Kasumi-1 (cell line): ENCODE measurements around the gene TOR2A.

Experiments used
- DNase-seq, 2 experiments: peaks; one replicate each; lab custom pipeline; 2025; lab: John Stamatoyannopoulos, UW

Gene TOR2A

DNA sequence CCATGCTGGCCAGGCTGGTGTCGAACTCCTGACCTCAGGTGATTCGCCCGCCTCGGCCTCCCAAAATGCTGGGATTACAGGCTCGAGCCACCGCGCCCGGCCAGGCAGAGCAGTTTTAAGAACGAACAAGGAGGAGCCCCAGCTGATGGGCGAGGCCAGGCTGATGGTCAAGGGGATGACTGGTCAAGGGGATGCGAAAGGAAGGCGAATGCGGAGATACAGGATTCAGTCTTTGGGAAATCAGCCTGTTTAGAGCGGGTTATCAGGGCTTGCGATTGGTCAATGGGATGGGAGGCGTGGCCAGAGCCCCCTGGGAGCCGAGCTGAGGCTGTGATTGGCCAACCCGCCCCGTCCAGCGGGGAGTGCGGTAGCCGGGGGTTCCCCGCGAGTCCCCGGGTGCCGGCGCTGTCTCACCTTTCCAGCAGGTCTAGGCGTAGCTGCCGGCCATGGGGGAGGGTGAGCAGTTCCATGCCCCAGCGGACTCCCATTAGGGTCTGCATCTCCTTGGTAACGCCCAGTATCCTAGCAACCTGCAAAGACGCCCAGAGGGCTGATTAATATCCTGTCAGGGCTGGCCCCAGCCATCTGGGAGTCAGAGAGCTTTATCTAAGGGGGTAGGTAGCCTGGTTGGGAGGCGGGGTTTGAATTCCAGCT lies 7.5 kb upstream of the TOR2A start:
- DNase-seq: no peak

DNA sequence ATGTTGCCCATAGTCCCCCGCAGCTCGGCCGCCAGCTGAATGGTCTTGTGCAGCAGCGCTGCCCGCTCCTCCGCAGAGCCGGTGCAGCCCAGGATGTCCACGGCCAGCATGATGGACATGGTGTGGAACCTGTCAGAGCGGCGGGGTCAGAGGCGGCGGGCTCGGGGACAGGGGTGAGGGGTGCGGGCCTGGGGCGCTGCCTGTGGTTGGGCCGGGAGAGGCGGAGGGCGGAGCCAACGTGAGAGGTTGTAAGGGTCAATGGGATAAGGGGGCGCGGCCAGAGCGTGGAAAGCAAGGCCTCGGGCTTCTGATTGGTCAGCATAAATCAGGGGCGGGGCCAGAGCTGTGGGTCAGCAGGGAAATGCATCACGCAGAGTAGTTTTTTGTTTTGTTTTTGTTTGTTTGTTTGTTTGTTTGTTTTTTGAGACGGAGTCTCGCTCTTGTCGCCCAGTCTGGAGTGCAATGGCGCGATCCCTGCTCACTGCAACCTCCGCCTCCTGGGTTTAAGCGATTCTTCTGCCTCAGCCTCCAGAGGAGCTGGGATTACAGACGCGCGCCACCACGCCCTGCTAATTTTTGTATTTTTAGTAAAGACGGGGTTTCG lies 6.8 kb upstream of the TOR2A start:
- DNase-seq: no peak

DNA sequence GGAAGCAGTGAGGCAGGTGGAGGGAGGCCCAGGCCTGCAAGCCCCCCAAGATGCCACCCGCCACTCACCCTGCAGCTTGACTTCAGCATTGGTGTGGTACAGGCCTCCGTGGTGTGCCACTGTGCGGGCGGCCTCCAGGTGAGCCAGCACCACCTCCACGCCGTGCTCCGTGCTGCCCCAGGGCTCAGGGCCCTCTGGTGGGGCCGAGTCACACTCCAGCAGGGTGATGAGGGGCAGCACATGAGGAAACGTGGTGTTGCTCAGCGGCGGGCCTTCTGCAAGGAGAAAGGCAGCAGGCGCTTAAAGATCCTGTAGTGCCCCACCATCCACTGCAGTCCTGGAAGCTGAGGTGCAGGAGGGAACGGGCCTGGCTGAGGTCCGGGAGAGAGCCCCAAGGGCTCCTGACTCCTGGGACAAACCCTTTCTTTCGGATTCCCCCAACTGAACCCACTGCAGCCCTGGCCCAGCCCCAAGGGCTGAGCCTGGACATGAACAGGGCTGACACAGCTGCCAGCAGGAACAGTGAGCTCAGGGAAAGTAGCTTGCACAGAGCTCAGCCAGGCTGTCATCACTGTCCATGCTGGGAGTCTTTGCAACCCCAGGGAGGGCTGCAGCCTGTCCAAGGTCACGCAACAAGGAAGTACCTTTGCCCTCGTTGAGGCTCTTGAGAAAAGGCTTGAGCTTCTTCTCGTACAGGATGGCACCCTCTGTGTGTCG lies 4.7 kb upstream of the TOR2A start:
- no peak for DNase-seq

DNA sequence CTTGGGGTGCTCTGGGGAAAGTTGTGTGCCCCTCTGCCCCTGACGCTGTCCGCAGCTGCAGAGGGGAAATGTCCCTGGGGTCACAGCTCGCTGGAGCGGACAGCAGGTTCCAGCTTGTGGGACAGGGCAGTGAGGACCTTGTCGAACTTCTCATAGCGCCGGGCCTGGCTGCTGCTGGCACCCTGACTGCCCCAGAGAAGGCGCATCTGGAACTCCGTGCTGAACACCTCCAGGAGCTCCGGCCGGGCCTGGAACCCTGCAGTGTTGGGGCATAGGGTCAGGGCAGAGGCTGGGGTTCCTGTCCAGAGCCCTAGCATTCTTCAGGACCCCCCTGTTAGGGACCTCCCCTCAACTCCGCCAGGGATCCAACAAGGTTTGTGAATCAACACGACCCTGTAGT lies 3.6 kb upstream of the TOR2A start:
- no peak for DNase-seq

DNA sequence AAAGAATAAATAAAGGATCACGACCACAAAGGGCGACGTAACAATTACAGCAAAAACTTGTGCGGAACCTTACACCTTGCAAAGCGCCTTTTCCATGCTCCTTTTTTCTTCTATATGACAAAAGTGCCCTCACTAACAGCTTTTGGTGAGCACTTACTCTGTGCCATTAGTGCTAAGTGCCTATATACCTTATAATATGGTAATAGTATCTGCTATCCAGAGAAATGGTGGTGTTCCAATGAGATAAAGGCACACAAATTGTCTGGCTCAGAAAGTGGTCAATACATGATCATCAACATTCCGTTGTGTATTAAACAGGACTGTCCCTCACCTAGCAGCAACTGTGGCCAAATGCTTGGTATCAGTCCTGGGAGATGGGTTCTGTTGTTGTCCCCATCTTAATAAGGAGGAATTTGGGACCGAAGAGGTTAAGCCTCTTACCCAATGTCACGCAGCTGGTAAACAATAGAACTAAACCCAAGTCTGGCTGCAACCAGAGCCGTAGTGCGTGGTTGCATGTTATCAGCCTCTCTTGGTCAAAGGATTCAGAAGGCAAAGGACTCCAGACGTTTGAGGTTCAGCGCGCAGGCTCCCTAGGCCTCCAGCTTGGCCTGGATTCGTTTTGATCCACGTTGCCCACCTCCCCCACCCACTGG lies 564 bp upstream of the TOR2A start:
- no peak for DNase-seq

DNA sequence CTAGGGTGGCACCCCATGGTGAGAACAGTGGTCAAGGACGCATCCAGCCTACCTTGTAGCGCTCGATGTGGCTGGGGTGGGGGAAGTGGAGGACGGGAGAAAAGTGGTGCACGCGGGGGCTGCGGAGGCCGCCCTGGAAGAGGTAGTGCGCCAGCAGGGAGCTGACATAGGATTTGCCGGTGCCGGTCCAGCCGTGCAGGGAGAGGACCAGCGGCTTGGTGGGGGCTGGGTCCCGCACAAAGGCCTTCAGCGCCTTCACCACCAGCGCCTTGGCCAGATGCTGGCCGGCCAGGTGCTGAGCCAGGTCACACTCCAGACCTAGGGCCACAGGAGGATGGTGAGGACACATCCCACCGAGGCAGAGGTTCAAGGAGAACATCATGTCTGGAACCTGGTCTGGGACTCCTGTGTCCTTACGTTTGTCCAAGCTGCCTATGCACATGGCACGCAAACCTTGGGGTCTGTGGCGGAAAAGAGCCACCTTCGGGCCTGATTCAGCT lies 797 bp downstream of the TOR2A start:
- DNase-seq: no peak

DNA sequence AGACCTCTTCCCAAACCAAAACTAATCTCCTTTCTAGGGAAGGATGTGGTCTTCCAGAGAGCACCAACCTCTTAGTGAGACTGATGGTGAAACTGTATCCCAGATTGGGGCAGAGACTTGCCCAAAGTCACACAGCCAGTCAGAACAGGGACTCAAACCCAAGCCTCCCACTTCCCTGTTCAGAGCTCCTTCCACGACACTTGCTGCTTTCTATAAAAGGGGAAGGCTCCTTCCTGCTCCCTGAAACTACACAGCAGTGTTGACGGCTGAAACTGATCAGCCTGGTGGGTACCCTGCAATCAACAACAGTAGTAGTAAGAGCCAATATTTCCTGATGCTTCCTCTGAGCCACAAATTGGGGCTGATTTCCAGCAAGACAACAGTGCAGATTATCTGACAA lies 1.5 kb downstream of the TOR2A start:
- DNase-seq: peak; percentile 12 to 40

DNA sequence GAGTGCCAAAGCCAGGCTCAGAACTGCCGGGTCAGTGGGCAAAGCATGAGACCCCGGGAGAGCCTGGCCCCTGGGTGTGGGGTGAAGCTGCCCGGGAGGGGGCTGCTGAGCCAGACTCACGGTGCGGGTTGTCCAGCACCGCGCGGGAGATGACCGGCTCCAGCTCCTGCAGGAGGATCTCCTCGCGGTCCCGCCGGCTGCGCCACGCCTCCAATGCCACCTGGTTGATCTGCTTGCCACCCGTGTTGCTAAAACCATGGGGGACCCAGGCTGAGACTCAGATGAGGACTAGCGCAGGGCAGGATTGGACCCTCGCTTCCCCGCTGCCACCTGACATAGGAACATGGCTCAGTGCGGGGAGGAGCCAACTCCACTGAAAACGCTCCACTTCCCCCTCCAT lies 2.6 kb downstream of the TOR2A start:
- DNase-seq: no peak

DNA sequence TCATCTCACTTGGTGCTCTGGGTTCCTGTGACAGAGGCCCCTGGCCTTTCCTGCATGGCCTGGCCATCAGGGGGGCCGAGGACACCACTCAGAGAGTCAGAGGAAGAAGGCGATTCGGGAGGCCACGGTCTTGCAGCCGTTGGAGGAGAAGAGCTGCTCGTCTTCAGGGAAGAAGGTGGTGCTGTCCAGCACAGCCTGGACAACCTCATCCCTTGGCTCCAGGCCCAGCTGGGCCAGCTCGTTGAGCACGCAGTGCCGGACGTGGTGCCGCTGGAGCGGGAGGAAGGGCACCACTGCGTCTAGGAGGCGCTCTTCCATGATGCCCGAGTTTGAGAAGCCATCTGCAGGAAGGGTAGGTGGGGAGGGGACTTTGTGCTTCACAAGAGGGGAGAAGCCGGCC lies 3.2 kb downstream of the TOR2A start:
- no peak for DNase-seq

DNA sequence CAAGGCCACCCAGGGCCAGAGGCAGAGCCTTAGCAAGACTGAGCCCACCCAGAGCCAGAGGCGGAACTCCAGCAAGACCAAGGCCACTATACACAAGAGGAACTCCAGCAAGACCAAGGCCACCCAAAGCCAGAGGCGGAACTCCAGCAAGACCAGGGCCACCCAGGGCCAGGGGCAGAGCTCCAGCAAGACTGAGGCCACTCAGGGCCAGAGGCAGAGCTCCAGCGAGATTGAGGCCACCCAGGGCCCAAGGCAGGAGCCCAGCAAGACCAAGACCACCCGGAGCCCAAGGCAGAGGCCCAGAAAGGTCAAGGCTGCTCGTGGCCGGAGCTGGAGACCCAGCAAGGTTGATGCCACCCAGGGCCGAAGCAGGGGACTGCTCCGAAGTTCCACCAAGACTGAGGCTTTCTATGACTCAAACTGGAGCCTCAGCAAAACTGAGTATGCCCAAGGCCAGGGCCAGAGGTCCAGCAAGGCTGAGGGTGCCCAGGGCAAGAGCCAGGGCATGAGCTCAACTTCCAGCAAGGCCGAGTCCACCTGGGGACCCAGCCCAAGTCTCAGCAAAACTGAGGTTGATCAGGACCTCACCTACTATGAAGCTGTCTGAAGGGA lies 4.2 kb downstream of the TOR2A start:
- DNase-seq: no peak

DNA sequence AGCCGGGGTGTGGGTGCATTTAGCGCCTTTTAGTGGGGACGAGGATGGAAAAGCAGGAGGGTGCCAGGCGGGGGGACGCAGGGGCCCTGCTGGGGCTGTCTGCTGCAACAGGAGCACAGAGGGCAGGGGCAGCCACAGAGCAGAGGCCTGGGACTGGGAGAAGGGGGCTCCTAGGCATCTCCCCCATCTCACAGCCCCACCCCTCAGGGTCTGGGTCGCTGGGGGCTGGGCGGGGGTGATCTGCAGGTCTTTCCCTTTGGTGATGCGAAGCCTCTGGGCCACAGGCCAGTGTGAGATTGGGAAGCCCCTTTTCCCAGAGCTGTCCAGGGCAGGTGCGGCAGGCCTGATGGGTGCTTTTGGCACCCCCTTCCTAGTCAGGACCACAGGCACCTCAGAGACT lies 4.8 kb downstream of the TOR2A start:
- no peak for DNase-seq

DNA sequence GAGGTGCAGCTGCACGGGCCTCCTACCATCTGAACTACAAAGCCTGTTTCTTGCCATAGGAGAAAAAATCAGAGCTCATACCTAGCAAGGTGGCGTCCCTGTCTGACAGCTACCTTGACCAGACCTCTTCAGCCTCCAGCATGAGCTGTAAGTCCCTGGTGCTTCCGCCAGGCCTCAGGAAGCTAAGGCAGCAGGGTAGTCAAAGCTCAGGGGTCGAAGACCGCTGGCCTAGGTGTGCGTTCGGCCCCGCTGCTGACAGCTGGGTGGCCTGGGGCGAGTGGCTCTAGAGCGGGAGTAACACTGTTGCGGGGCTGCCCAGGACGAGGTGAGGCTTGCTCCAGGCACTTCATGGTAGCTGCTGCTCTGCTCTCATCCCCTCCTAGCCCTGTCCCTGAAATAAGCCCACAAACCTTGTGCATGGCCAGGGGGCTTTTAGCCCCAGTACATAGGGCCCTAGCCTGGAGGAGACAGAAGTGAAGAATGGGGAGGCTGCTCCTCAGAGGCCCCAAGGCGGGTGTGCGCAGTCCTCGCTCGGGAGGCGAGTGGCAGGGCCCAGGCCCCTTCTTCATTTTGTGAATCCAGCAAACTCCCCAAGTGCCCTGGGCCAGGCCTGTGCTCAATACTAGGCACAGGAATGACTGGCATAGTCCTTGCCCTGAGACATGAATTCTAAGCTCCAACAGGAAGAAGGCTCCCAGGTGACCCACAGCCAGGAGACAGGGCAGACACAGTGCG lies 5.4 kb downstream of the TOR2A start:
- DNase-seq: no peak

DNA sequence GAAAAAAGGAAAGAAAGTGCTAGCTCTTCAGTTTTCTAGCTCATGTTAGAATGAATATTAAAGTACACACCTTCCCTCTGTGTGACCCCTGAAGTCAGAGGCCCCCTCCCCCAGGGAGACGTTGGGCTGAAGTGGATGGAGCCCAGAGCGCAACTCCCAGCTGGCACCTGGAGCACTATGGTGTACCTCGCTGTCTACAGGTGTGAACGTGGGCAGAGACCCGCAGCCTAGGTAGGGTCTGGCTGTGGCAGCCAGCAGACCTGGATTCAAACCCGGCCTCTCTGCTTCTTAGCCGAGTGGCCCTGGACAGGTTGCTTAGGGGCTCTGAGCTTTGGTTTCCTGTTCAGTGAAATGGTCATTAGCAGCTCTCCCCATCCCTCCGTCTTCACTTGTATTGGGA lies 6.3 kb downstream of the TOR2A start:
- DNase-seq: no peak

DNA sequence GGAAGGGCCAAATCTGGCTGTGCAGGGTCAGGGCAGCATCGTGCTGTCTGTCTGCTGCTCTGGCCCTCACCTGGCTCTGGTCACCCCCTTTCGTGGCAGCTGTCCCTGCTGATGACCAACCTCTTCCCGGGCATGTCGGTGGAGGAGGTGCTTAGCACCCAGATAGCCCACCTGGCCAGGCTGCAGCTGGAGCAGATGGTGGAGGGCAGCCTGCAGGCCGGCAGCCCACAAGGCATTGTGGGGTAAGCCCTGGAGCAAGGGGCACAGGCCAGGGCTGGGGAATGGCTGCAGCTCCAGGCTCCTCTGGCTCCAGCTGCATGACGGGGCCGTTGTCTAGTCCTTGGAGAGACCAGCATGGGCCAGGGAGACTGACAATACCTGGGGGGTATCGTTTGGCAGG lies 8.2 kb downstream of the TOR2A start:
- DNase-seq: no peak

DNA sequence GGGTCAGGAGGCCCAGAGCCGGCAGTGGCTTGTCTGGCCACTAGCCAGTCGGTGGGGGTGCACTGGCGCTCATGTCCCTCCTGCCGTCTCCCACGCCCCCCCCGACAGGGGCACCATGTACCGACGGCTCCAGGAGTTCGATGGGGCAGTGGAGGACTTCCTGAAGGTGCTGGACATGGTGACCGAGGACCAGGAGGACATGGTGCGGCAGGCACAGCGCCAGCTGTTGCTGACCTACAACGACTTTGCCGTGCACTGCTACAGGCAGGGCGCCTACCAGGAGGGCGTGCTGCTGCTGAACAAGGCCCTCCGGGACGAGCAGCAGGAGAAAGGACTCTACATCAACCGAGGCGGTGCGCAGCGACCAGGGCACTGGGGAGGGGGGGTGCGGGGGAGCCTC lies 11.1 kb downstream of the TOR2A start:
- no peak for DNase-seq

DNA sequence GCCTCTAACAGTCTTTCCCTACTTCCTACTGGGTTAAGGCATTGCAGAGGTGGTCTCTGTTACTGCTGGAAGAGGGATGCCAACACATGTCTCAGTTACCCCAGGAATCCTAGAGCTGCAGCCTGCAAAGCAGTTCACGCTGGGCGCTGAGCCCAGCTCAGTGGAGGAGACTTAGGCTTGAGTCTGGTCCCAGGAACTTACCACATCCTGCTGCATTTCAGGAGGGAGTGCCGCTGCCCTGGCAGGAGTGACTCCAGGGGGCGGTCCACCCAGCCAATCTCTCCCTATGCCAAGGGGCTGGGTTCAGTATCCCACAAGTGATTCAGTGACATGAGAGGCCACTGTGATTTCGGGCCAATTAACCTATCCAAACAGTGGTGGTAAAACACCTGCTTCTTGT lies 11.7 kb downstream of the TOR2A start:
- no peak for DNase-seq

DNA sequence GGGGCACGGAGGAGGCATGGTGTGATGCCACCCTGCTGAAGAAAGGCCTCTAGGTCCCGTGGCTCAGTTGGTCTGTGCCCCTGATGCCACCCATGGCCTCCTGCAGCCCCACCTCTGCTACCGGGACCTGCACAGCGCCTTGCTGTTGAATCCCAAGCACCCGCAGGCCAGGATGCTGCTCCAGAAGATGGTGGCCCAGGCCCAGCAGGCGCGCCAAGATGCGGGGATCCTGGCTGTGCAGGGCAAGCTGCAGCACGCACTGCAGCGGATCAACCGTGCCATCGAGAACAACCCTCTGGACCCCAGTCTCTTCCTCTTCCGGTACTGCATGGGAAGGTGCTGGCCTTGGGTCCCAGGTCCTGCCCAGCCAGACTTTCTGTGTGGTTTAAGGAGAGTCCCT lies 12.1 kb downstream of the TOR2A start:
- no peak for DNase-seq

DNA sequence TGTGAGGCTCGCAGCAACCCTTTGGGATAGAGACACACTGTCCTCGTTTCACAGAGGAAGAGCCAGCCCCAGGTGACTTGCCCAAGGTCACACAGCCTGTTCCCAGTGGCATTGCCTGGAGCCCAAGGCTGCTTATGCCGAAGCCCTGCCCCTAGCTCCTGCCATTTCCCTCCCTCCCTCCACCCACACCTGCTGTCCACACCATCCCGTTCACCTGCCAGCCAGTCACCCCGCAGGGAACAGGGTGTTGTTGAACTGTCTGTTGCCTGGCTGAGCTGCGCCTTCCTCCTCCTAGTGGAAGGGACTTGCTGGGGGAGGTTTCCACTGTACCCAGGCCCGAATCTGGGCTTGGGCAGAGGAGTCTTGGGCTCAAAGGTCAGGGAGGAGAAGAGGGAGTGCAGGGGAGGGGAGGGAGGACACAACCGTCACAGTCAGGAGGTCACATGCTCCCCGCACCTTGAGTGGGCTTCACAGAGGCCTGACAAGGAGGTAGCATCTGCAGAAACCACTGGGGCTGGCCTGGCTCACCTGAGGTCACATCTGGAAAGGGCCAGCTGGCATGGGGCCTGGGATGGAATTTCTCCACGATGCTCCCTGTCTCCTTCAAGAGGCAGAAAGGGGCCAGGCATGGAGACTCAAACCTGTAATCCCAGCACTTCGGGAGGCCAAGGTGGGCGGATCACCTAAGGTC lies 12.9 kb downstream of the TOR2A start:
- no peak for DNase-seq

DNA sequence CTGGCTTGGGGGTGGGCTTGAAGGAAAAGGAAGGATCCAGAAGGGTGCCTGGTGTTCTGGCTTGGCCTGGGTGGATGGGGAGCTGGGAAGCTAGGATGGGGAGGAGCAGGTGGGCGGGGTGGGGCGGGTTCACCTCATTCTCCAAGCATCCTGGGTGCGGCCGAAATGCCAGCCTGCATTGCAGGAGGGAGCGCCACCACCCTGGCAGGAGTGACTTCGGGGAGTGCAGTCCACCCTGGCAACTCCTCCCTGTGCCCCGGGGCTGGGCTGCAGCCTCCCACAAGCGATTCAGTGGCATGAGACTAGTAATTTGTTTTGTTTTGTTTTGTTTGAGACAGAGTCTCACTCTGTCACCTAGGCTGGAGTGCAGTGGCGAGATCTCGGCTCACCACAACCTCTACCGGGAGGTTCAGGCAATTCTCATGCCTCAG lies 13.7 kb downstream of the TOR2A start:
- no peak for DNase-seq

DNA sequence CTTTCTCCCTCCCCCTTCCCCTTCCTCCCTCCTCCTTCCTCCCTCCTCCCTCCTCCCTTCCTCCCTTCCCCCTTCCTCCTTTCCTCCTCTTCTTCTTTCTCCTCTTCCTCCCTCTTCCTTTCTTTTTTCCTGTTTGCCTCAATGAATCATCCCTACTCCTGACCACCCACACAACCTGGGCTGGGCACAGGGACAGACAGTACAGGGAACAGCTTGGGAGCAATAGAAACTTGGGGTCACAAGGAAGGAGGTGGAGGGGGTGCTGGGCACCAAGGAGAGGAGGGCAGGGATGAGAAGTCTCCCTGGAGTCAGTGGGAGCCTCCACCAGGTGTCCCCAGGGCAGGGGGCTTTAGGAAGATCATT lies 14.2 kb downstream of the TOR2A start:
- no peak for DNase-seq
